Upper lobe of right lung (tissue), 1 donor: ENCODE measurements around the gene SLC24A5. TPM values are rescaled to one million over a fixed set of nuclear protein-coding genes. Genes with fewer than 3 reads are reported as not detected.

ENCODE experiments used
- ATAC-seq: fragments of 200-7000 bp; cut with Tn5 transposase; one replicate; pipeline ENCODE4 v1.9.1; 2020; ENCODE audit warnings: mild to moderate bottlenecking, moderate library complexity
- DNase-seq: peaks from one replicate; pipeline ENCODE4 v3.0.0-alpha.2; 2020
- H3K27ac ChIP-seq: fragments of 200-600 bp; one replicate; pipeline ENCODE4 v1.8.0; 2022
- H3K27me3 ChIP-seq: fragments of 200-600 bp; one replicate; pipeline ENCODE4 v1.8.0; 2022; ENCODE audit warnings: mild to moderate bottlenecking
- H3K36me3 ChIP-seq: fragments of 200-600 bp; one replicate; pipeline ENCODE4 v1.8.0; 2022
- H3K4me1 ChIP-seq: fragments of 200-600 bp; one replicate; pipeline ENCODE4 v1.8.0; 2022
- H3K4me3 ChIP-seq: fragments of 200-600 bp; one replicate; pipeline ENCODE4 v1.8.0; 2022; ENCODE audit warnings: mild to moderate bottlenecking
- H3K9me3 ChIP-seq: fragments of 200-600 bp; one replicate; pipeline ENCODE4 v1.8.0; 2022
- CTCF ChIP-seq: fragments of 200-600 bp; IDR thresholded peaks from one replicate; pipeline ENCODE4 v1.8.0; 2022; ENCODE audit warnings: antibody characterized with exemption
- intact Hi-C: fragments of 100-400 bp; cut with DNase I; formaldehyde crosslinking; loops from one replicate; pipeline ENCODE4 v1.11.0; 2022
- total RNA-seq: library from RNA; stranded (reverse); fragmentation: NEBNext Ultra II Directional; extraction: Animal tissue kit (Norgen Biotek cat#: 25700); gene quantifications from one replicate; pipeline ENCODE4 v1.2.1, GENCODE V29; 2021
- donor health status: DM: no; HTN: yes; CAD: no; lungs with severe emphysema.

SLC24A5 gene
- total RNA-seq, 1 donor from 2014 or later = 0.84 TPM

DNA sequence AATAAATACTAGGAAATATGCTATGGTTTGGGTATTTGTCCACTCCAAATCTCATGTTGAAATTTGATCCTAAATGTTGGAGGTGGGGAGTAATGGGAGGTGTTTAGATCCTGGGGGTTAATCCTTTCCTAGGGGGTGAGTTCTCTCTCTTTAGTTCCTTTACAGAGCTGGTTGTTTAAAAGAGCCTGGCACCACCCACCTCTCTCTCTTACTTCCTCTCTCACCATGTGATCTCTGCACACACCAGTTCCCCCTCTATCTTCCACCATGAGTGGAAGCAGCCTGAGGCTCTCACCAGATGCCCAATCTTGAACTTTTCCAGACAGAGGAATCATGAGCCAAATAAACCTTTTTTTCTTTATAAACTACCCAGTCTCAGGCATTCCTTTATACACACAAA, 10.5 kb downstream of the SLC24A5 start:
- H3K27ac ChIP-seq = no peak overlapping the region
- no peak for DNase-seq

DNA sequence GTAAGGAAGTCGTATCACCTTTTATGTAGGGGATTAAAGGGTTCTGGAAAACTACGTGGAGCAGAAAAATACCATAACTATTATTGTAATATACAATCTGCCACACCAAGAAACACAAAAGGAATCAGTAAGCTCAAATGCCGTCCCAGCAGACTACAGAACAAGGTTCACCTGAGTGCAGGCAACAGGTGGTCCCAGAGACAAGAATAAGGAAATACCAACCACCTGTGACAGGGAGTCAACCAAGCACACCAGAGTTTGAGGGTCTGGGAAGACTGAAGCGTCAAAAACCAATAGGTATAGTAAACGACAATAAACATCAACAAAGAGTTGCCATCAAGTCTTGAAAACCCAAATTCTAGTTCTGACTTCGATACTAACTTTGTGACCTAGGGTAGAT, 12.1 kb downstream of the SLC24A5 start:
- Histone ChIP-seq H3K27me3 (no peaks in the 10 kb centered on the region), H3K4me1 (no peaks in the 10 kb centered on the region), H3K9me3 (no peaks in the 10 kb centered on the region), H3K36me3 (no peaks in the 10 kb centered on the region), H3K4me3 (no peak overlapping the region), H3K27ac (no peak overlapping the region)
- intact Hi-C loops = no loop called here
- no peak for TF ChIP-seq CTCF
- DNase-seq = no peak
- no peak for ATAC-seq

More for the DNA sequence above, 10.5 kb downstream of the SLC24A5 start:
- H3K27me3 ChIP-seq = no peaks in the 10 kb centered on the region
- H3K36me3 ChIP-seq = no peaks in the 10 kb centered on the region
- intact Hi-C loops = no loop called here
- H3K4me1 ChIP-seq = no peaks in the 10 kb centered on the region
- no peak overlapping the region for H3K4me3 ChIP-seq
- no peaks in the 10 kb centered on the region for H3K9me3 ChIP-seq
- TF ChIP-seq CTCF = no peak
- no peak for ATAC-seq

DNA sequence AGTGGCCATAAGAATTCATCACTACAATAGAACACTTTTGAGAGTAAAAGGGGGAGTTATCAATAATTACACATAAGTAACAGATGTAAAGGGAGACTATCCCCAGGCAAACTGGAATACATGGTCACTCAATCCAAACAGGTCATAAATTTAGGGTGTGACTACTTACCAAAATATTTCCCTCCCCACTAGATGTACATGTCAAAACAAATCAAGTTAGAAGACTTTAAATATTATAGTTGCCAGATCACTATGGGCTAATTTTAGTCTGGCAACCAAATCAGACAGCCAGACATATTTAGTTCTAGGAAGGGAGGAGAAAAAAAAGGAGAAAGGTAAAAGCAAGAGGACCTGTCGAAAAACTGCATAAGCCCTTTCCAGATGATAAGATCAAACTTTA, 23.1 kb downstream of the SLC24A5 start:
- no peak overlapping the region for H3K4me3 ChIP-seq
- H3K9me3 ChIP-seq = no peaks in the 10 kb centered on the region
- DNase-seq = no peak
- H3K4me1 ChIP-seq = peaks cover 6% of the 10 kb centered on the region
- no peaks in the 10 kb centered on the region for H3K27me3 ChIP-seq
- intact Hi-C loops = no loop called here
- ATAC-seq = no peak
- no peak overlapping the region for H3K27ac ChIP-seq
- no peaks in the 10 kb centered on the region for H3K36me3 ChIP-seq
- no peak for TF ChIP-seq CTCF

DNA sequence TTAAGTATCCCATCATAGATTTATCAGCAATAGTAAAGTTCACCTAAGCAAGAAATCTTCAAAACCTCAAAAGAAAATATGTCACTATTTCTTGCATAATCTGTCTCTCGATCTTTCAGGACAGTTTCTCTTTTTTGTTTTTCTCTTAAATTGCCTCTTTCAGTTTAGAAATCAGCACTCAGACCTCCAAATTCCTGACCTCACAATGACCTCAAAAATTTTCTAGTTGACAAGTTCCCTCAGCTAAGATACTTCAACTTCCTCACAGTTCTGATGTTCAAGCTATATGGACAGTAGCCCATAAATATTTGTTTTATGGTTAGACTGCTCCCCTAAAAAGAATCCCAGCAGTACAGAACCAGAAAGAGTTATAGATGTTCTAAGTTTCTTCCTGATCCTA, 24.1 kb downstream of the SLC24A5 start:
- DNase-seq (no peak), ATAC-seq (no peak)
- Histone ChIP-seq H3K9me3 (no peaks in the 10 kb centered on the region), H3K4me3 (no peak overlapping the region), H3K27ac (no peak overlapping the region), H3K36me3 (no peaks in the 10 kb centered on the region), H3K27me3 (no peaks in the 10 kb centered on the region), H3K4me1 (peaks cover 6% of the 10 kb centered on the region)
- intact Hi-C loops = no loop called here
- TF ChIP-seq CTCF = no peak

- Histone ChIP-seq H3K4me3 (no peak overlapping the region), H3K27me3 (no peaks in the 10 kb centered on the region), H3K9me3 (no peaks in the 10 kb centered on the region), H3K27ac (no peak overlapping the region), H3K4me1 (peaks cover 6% of the 10 kb centered on the region), H3K36me3 (no peaks in the 10 kb centered on the region)
- intact Hi-C loops = no loop called here
- DNase-seq = no peak
- no peak for ATAC-seq
- TF ChIP-seq CTCF = no peak
Observed at GRCh38 chr15:48145923-48146322, 25.1 kb downstream of the SLC24A5 start.

DNA sequence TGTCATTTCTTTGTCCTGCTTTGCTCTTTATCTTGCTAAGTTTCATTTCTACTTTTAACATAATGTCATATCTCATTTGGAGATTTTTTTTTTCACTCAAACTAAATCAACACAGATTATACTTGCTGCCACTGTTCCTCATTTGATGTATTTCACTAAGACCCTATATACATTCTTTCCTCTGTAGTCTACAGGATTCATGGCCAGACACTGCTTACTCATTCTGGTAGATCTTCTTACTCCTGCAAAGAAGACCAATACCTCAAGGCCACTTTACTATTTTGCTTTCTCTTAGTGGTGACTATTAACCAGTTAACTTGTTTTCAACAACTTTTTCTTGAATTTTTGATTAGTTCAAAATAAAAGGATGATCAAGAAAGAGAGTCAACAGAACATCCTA, 26.6 kb downstream of the SLC24A5 start:
- intact Hi-C loops = no loop called here
- H3K4me3 ChIP-seq = no peak overlapping the region
- no peaks in the 10 kb centered on the region for H3K9me3 ChIP-seq
- H3K36me3 ChIP-seq = no peaks in the 10 kb centered on the region
- H3K4me1 ChIP-seq = peaks cover 6% of the 10 kb centered on the region
- ATAC-seq (no peak), DNase-seq (no peak)
- no peak for TF ChIP-seq CTCF
- H3K27ac ChIP-seq = no peak overlapping the region
- H3K27me3 ChIP-seq = no peaks in the 10 kb centered on the region
